ENCODE results near the gene SEMA3B.

GRCh38 chr3:50268276-50268675, 671 bp upstream of the SEMA3B start:
- no peak for TF ChIP-seq POLR2AphosphoS5 (IDR thresholded peaks at IDR 0.05; ENCODE audit: low read depth, low read length)
- TF ChIP-seq POLR2A (IDR thresholded peaks at IDR 0.05; ENCODE audit: low read depth, low read length) = no peak
- no peak for TF ChIP-seq POU2F2 (IDR thresholded peaks at IDR 0.05; ENCODE audit: low read depth, low read length)
- TF ChIP-seq TAF1 (IDR thresholded peaks at IDR 0.05; ENCODE audit: low read depth, low read length) = no peak
- no peak for TF ChIP-seq SPI1 (IDR thresholded peaks at IDR 0.05; ENCODE audit: low read depth, low read length)
- no peak for TF ChIP-seq PAX5 (IDR thresholded peaks at IDR 0.05; ENCODE audit: insufficient read depth, low read length, severe bottlenecking)
